Measurements from ENCODE around the gene CARD9. TPM values are rescaled to one million over a fixed set of nuclear protein-coding genes. Genes with fewer than 3 reads are reported as not detected.
A peak's percentile ranks its signal among the peaks of the same experiment; 100 is the strongest.
"Not testable (repeated sequence)": the region's sequence is repeated elsewhere in the genome, so short reads cannot be mapped to it uniquely, and the experiment has no call there.

The CARD9 gene
- total RNA-seq, 2 experiments from 2014 or later: 0.55 to 1.3 TPM

DNA sequence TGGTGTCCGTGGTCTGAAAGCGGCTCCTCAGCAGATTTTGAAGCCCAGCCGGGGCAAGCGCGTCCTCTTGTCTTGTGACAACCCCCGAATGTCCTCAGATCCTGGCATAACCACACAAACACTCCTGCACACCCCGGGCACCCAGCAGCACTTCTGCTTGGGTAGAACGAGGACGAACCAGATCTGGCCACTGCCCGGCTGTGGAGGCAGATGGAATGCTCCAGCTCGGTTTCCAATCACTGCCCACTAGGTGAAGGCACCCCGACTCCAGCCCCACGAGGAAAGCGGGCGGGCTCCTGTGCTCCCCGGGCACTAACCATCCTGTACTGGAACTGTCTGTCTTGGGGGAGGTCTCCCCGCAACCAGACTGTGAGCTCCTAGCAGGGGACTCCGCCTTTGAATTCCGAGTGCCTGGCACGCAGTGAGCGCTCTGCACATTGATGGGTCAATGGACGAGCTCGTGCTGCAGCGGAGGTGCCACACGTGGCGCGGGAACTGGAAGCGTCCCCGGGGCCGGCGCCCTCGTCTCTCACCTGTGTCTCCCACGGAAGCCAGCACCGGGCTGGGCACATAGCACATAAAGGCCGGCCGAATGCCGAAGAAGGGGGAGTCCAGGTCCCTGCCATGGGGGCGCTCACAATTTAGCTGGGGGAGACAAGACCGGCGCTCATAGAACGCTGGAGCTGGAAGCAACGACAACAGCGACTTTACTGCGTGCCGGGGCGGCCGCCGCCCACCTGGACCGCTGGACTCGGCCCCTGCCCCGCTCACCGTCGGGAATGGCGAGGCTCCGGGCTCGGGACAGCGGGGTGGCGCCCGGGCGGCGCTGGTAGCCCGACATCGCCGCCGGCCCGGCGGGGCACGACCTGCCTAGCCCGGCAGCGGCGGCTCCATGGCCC is 36.3 kb upstream of the CARD9 start:
- POLR2A ChIA-PET: interaction anchor here (0.8 to 3.4 kb wide), 12 partner anchors 9 to 318 kb away, joined by 3 to 27 read pairs (median 4); partner anchors contain the start of genes DNLZ, SNAPC4 and TMEM250
- CTCF ChIA-PET: interaction anchor here (0.8 to 3.3 kb wide), 5 partner anchors 9 to 46 kb away, joined by 3 to 22 read pairs (median 4); partner anchors contain the start of genes DNLZ and SNAPC4
- Mint-ChIP-seq H3K4me1 (peaks cover 61% of the 10 kb centered on the region), H3K36me3 (ENCODE audit: low read depth) (peaks cover 64% of the 10 kb centered on the region), H3K9me3 (no peaks in the 10 kb centered on the region), H3K27me3 (no peaks in the 10 kb centered on the region), H3K27ac (peak overlapping the region; percentile 84), H3K4me3 (peak overlapping the region; percentile 84)
- DNase-seq: peak; percentile 47

DNA sequence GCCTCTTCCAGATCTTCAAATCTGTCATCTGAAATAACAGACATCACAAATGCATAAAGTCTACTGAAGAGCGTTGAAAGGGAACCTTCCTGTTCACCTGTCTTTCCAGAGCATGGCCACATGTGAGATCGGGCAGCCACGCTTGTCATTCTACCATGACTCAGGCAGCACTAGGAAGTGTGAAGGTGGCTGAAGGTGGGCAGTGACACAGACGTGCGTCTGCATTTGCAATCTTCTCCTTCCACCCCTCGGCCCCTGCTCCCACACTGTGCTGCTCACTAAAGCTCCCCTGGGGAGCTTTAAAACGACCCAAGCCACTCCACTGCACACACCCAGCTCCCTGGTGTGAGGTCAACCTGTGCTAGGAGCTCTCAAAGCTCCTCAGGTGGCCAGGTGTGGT is 34.4 kb upstream of the CARD9 start:
- peaks cover 59% of the 10 kb centered on the region for H3K36me3 Mint-ChIP-seq (ENCODE audit: low read depth)
- H3K4me1 Mint-ChIP-seq: peaks cover 73% of the 10 kb centered on the region
- no peak for DNase-seq
- H3K9me3 Mint-ChIP-seq: no peaks in the 10 kb centered on the region
- ChIA-PET CTCF (no interaction called here), POLR2A (interaction anchor here (1.7 kb wide), 1 partner anchor 33 kb away, joined by 3 read pairs; no protein-coding TSS in a partner anchor)
- peak overlapping the region; percentile 16 for H3K27ac Mint-ChIP-seq
- no peaks in the 10 kb centered on the region for H3K27me3 Mint-ChIP-seq
- no peak overlapping the region for H3K4me3 Mint-ChIP-seq

DNA sequence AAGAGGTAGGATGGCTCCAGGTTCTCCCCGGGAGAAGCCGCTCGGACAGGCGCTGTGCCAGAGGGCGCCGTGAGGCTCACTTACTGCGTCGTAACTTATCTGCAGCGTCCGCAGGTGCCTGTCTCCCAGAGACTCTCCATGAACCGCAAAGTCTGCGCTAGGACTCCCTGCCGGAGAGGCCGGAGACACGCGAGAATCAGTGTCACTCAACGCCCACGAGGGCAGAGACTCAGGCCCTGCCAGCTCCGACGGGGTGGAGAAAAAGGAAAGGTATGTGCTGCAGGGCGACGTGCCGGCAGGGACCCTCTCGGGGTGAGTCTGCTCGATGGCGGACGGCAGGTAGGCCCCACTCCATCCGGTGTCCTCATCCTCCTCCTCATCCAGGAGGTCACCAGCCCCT is 33.6 kb upstream of the CARD9 start:
- POLR2A ChIA-PET: interaction anchor here (1.8 kb wide), 1 partner anchor 22 kb away, joined by 5 read pairs; no protein-coding TSS in a partner anchor
- CTCF ChIA-PET, H3K27ac Mint-ChIP-seq, H3K4me3 Mint-ChIP-seq, H3K27me3 Mint-ChIP-seq, DNase-seq, H3K9me3 Mint-ChIP-seq: not testable (repeated sequence)
- Mint-ChIP-seq H3K36me3 (ENCODE audit: low read depth) (peaks cover 57% of the 10 kb centered on the region), H3K4me1 (peaks cover 77% of the 10 kb centered on the region)

DNA sequence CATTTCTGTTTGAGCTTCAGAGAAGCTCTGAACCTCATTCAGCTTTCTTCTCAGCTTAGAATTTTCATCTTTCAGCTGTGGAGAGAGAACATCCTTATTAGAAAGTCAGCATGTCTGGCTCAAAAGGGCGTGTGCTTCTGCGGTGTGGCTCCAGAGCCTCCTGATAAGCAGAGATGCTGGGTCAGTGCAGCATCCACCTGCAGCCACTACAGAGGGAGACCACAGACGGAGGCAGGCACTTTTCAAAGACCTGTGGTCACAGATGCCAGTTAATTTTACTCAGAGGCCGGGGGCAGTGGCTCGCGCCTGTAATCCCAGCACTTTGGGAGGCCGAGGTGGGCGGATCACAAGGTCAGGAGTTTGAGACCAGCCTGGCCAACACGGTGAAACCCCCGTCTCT is 32.4 kb upstream of the CARD9 start:
- POLR2A ChIA-PET: interaction anchor here (1.8 to 2.0 kb wide), 2 partner anchors 21 to 43 kb away, joined by 5 to 7 read pairs; partner anchors contain the start of gene DNLZ
- H3K4me1 Mint-ChIP-seq: peaks cover 74% of the 10 kb centered on the region
- H3K4me3 Mint-ChIP-seq, DNase-seq, CTCF ChIA-PET, H3K27me3 Mint-ChIP-seq, H3K9me3 Mint-ChIP-seq: not testable (repeated sequence)
- peaks cover 61% of the 10 kb centered on the region for H3K36me3 Mint-ChIP-seq (ENCODE audit: low read depth)
- peak overlapping the region; percentile 93 for H3K27ac Mint-ChIP-seq

DNA sequence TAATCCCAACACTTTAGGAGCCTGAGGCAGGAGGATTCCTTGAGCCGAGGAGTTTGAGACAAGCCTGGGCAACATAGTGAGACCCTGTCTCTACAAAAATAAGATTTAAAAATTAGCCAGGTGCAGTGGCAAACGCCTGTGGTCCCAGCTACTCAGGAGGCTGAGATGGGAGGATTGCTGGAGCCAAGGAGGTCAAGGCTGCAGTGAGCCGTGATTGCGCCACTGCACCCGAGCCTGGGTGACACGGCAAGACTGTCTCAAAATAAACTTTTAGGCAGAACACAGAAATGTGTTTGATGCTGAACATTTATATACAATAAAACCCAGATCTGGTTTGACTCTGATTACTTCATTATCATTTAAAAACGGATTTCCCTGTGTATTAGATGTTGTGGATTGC is 32.0 kb upstream of the CARD9 start:
- peaks cover 61% of the 10 kb centered on the region for H3K36me3 Mint-ChIP-seq (ENCODE audit: low read depth)
- POLR2A ChIA-PET: interaction anchor here (1.8 to 2.0 kb wide), 2 partner anchors 21 to 42 kb away, joined by 5 to 7 read pairs; partner anchors contain the start of gene DNLZ
- CTCF ChIA-PET: no interaction called here
- peak overlapping the region; percentile 93 for H3K27ac Mint-ChIP-seq
- no peak for DNase-seq
- peaks cover 78% of the 10 kb centered on the region for H3K4me1 Mint-ChIP-seq
- no peak overlapping the region for H3K4me3 Mint-ChIP-seq
- no peaks in the 10 kb centered on the region for H3K27me3 Mint-ChIP-seq
- H3K9me3 Mint-ChIP-seq: no peaks in the 10 kb centered on the region

DNA sequence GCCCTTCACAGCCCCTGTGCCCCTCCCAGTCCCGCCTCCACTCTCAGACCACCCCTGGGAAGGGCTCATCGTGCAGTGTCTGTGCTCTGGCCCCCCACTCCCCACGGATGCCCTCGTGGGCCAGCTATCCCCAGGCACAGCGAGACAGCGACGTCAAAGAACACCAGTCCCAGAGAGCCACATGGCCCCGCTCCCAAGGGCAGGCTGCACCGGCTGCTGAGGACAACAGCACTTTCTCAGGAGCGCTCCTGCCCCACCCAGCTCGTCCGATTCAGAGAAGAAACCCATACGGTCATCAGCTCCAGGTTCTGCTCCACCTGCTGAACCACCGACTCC is 31.3 kb upstream of the CARD9 start:
- peak overlapping the region; percentile 93 for H3K27ac Mint-ChIP-seq
- DNase-seq: no peak
- no peaks in the 10 kb centered on the region for H3K9me3 Mint-ChIP-seq
- ChIA-PET CTCF (interaction anchor here (0.6 kb wide), 1 partner anchor 19 kb away, joined by 3 read pairs; no protein-coding TSS in a partner anchor), POLR2A (interaction anchor here (0.9 to 2.0 kb wide), 5 partner anchors 9 to 134 kb away, joined by 3 to 7 read pairs (median 3); partner anchors contain the start of gene DNLZ)
- no peaks in the 10 kb centered on the region for H3K27me3 Mint-ChIP-seq
- H3K36me3 Mint-ChIP-seq (ENCODE audit: low read depth): peaks cover 59% of the 10 kb centered on the region
- H3K4me3 Mint-ChIP-seq: peak overlapping the region; percentile 66
- H3K4me1 Mint-ChIP-seq: peaks cover 78% of the 10 kb centered on the region

DNA sequence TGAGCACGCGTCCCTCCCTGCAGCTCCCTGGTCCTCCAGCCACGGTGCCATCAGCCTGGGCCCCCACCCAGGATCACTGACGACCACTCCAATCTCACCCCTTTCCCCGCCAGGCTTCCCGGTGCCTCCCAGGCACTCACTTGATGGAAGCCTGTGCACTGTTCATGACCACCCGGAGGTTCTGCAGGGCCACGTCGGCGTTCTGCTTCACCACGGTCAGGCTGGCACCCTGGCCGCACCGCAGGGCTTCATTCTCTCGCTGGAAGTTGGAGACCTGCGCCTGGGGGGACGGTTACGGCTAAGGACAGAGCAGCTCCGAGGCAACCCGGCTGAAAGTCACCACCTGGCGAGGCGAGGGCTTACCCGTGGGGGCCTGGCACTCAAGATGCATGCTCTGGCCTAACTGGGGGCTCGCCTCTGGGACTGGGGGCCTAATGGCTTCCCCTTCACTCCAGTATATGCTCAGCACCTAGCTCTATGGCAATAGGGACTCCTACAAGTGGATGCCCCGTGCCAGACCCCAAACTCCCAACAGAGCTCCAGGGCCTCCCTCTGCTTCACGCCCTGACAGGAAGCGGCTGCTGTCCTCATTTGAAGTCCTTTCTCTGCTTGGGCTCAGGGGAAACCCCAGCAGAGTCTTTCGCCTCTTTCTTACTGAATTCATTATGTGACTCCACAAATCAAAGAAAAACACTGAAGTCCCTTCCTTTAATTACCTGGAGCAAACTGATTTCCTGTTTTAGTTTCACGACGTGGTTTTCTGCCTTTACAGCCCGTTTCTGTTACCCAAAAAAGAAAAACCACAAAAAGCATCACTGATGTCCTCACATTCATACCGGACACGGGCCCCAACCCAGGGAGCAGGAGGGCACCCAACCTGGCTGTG is 30.7 kb upstream of the CARD9 start:
- Mint-ChIP-seq H3K4me1 (peaks cover 74% of the 10 kb centered on the region), H3K27me3 (no peaks in the 10 kb centered on the region), H3K4me3 (peak overlapping the region; percentile 66), H3K27ac (peak overlapping the region; percentile 93), H3K36me3 (ENCODE audit: low read depth) (peaks cover 56% of the 10 kb centered on the region), H3K9me3 (no peaks in the 10 kb centered on the region)
- ChIA-PET CTCF (interaction anchor here (0.6 to 3.9 kb wide), 3 partner anchors 18 to 135 kb away, joined by 3 to 31 read pairs (median 3); partner anchors contain the start of gene DNLZ), POLR2A (interaction anchor here (0.7 to 3.6 kb wide), 9 partner anchors 8 to 836 kb away, joined by 3 to 23 read pairs (median 4); partner anchors contain the start of gene DNLZ)
- DNase-seq: peak; percentile 57

DNA sequence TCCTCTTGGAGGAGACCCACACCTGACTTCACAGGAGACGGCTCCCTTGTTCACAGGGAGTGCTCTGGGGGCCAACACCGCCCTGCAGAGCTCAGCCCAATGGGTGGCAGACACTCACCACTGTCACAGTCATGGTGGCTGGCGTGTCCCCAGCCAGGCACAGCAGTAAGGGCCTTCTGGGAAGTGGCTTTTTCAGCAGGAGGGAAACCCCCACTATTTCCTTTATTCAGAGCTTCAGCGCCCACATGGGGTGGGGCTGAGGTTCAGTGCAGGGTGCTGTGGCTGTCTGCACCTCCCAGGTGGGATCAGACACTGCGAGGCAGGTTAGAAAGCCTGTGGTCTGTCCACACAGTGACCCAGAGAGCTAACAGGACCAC is 30.1 kb upstream of the CARD9 start:
- H3K36me3 Mint-ChIP-seq (ENCODE audit: low read depth): peaks cover 55% of the 10 kb centered on the region
- ChIA-PET POLR2A (interaction anchor here (0.7 to 3.6 kb wide), 8 partner anchors 19 to 837 kb away, joined by 3 to 23 read pairs (median 4); partner anchors contain the start of gene DNLZ), CTCF (interaction anchor here (1.0 to 3.9 kb wide), 2 partner anchors 40 to 136 kb away, joined by 3 to 31 read pairs; partner anchors contain the start of gene DNLZ)
- H3K27ac Mint-ChIP-seq: peak overlapping the region; percentile 93
- no peaks in the 10 kb centered on the region for H3K9me3 Mint-ChIP-seq
- peak; percentile 85 for DNase-seq
- no peaks in the 10 kb centered on the region for H3K27me3 Mint-ChIP-seq
- peak overlapping the region; percentile 66 for H3K4me3 Mint-ChIP-seq
- peaks cover 74% of the 10 kb centered on the region for H3K4me1 Mint-ChIP-seq

DNA sequence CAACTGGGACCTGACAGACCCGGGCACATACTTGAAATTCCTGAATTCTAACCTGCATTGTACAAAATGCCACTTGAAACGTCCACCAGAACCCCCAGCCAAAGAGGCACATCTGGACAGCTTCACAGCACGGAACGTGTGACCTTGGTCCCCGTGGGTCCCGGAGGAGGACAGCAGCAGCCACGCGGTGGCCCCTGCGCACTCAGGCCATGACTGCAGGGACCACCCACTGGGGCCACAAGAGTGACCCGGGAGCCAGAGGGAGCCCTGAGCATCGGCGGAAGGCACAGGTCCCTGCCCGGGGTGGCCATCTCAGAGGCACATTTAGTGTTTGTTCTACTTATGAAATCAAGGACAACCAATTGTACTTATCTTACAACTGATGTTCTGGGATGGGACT is 28.6 kb upstream of the CARD9 start:
- Mint-ChIP-seq H3K36me3 (ENCODE audit: low read depth) (peaks cover 47% of the 10 kb centered on the region), H3K4me3 (no peak overlapping the region)
- CTCF ChIA-PET: interaction anchor here (1.8 to 3.9 kb wide), 4 partner anchors 9 to 39 kb away, joined by 6 to 31 read pairs (median 14); partner anchors contain the start of genes DNLZ, ENTR1 and PMPCA

DNA sequence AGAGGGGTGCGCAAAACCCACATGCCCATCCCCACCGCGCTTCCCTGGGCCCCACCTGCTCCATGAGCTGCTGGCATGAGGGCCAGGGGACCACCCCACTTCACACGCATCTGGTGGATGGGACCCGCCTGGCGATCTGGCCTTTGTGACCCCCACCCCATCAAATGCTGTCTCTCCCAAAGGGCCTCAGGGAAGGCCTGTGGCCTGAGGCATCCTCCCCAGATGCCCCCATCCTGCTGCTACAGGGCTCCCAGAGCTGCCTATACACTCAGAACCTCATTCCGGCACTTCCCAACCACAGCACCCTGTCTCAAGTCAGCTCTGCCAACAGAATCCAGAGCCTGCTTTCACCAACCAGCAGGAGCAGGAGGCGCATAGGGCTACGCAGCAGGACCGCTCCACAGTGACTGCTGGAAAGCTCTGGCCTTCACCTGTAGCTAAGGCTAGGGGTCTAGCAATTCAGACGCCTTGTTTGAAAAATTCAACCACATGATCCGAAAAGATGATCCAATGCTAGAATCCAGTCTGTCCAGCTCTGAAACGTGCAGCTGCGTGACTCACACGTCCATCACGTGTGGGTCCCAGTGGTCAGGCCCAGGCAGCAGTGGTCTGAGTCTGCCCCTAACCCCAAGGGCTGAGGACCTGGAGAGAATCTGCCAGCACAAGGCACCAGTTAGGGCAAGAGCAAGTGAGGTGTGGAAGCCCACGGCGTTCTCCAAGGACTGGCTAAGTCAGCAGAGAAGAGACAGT is 27.9 kb upstream of the CARD9 start:
- Mint-ChIP-seq H3K4me3 (peak overlapping the region; percentile 41), H3K4me1 (peaks cover 68% of the 10 kb centered on the region), H3K27me3 (no peaks in the 10 kb centered on the region), H3K27ac (peak overlapping the region; percentile 44), H3K9me3 (no peaks in the 10 kb centered on the region), H3K36me3 (ENCODE audit: low read depth) (peaks cover 50% of the 10 kb centered on the region)
- CTCF ChIA-PET: interaction anchor here (0.6 to 3.9 kb wide), 8 partner anchors 9 to 684 kb away, joined by 3 to 31 read pairs (median 6); partner anchors contain the start of genes DNLZ, ENTR1 and PMPCA
- no peak for DNase-seq
- POLR2A ChIA-PET: interaction anchor here (0.8 to 3.6 kb wide), 5 partner anchors 9 to 38 kb away, joined by 4 to 27 read pairs (median 6); partner anchors contain the start of genes DNLZ, ENTR1 and PMPCA

More for the DNA sequence above, 28.6 kb upstream of the CARD9 start:
- Mint-ChIP-seq H3K27ac (peak overlapping the region; percentile 73), H3K27me3 (no peaks in the 10 kb centered on the region), H3K4me1 (peaks cover 72% of the 10 kb centered on the region), H3K9me3 (no peaks in the 10 kb centered on the region)
- POLR2A ChIA-PET: interaction anchor here (3.3 to 3.6 kb wide), 2 partner anchors 8 to 39 kb away, joined by 23 to 27 read pairs; partner anchors contain the start of genes DNLZ, ENTR1 and PMPCA
- DNase-seq: no peak

DNA sequence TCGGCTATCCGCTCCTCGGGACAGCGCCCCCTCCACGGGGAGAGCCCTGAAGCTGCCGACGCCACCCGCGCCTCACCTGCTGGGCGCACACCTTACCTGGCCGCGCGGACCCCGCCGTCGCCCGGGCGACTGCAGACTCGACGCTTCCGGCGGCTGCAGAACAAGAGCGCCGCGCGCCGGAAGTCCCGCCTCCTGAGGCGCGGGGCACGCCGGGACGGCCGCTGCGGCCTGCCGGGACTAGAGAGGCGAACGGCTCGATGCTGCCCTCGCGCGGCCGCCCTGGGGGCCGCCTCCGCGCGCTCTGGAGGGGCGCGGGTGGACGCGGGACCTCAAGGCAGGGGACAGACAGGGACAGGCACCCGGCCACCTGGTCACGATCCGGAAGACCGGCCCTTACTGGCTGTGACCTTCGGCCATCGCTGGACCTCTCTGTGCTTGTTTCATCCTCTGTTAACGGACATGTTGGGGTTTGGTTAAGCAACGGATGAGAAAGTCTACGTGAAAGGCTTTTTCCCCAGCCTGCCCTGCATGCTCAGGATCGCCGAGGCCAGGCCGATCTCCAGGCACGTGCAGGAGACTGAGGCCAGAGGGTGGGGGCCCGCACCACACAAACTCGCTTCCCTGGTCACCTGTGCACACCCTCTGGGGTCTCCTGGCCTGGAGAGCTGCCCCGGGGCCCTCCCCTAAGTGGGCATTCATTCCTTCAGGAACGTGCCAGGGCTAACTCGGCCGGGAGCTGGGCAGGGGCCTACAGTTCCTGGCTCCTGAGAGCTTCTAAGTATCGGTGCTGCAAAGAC is 26.8 kb upstream of the CARD9 start, which contains the start of gene SNAPC4:
Gene SNAPC4, minus strand, starts transcription at position 133 of the 797 bp plus-strand sequence. CDS start 1,742 bp downstream, outside the sequence.
- H3K9me3 Mint-ChIP-seq: no peaks in the 10 kb centered on the region
- H3K4me1 Mint-ChIP-seq: peaks cover 61% of the 10 kb centered on the region
- H3K36me3 Mint-ChIP-seq (ENCODE audit: low read depth): peaks cover 47% of the 10 kb centered on the region
- peak within 1 kb of the TSS; percentile 78 for H3K27ac Mint-ChIP-seq
- CTCF ChIA-PET: interaction anchor here (0.6 to 3.9 kb wide), 9 partner anchors 10 to 685 kb away, joined by 3 to 31 read pairs (median 6); partner anchors contain the start of genes DNLZ, ENTR1 and PMPCA
- DNase-seq: peak; percentile 89
- POLR2A ChIA-PET: interaction anchor here (0.8 to 3.6 kb wide), 7 partner anchors 10 to 39 kb away, joined by 3 to 27 read pairs (median 5); partner anchors contain the start of genes DNLZ, ENTR1 and PMPCA
- peak within 1 kb of the TSS; percentile 83 for H3K4me3 Mint-ChIP-seq
- H3K27me3 Mint-ChIP-seq: no peaks in the 10 kb centered on the region
